ENCODE measurements around the gene HHATL.

HHATL gene

GRCh38 chr3:42712344-42712648 is 9.7 kb upstream of the HHATL start:
- DNase-seq, result no peak

GRCh38 chr3:42711491-42712343 is 9.1 kb upstream of the HHATL start:
- no peak for DNase-seq

GRCh38 chr3:42710323-42711021 is 7.9 kb upstream of the HHATL start:
- DNase-seq, result no peak

GRCh38 chr3:42709621-42710020 is 7.0 kb upstream of the HHATL start:
- no peak for DNase-seq

GRCh38 chr3:42708611-42709151 is 6.1 kb upstream of the HHATL start:
- DNase-seq, result no peak

GRCh38 chr3:42707620-42708355 is 5.2 kb upstream of the HHATL start:
- DNase-seq, result no peak

GRCh38 chr3:42706721-42707619 is 4.4 kb upstream of the HHATL start:
- DNase-seq, result no peak

GRCh38 chr3:42705962-42706585 is 3.5 kb upstream of the HHATL start:
- no peak for DNase-seq

GRCh38 chr3:42705058-42705767 is 2.6 kb upstream of the HHATL start:
- DNase-seq, result no peak

GRCh38 chr3:42704136-42704841 is 1.7 kb upstream of the HHATL start:
- DNase-seq, result no peak

- no peak for DNase-seq
These were observed 1.1 kb upstream of the HHATL start for GRCh38 chr3:42703695-42704025.

- no peak for DNase-seq
These were observed 540 bp upstream of the HHATL start for GRCh38 chr3:42702982-42703694.

- no peak for DNase-seq
These were observed 1.1 kb downstream of the HHATL start for GRCh38 chr3:42701371-42702065.

GRCh38 chr3:42700366-42701288 is 2.0 kb downstream of the HHATL start:
- no peak for DNase-seq

- no peak for DNase-seq
These were observed 3.1 kb downstream of the HHATL start for GRCh38 chr3:42699511-42699971.

- no peak for DNase-seq
These were observed 3.7 kb downstream of the HHATL start for GRCh38 chr3:42698911-42699230.

- DNase-seq, result no peak
These were observed 4.2 kb downstream of the HHATL start for GRCh38 chr3:42698216-42698910.

Measured in cortex of kidney (tissue), 1 donor.